ENCODE measurements around the gene PIAS4. TPM values are rescaled to one million over a fixed set of nuclear protein-coding genes. Genes with fewer than 3 reads are reported as not detected.

PIAS4 gene
- total and polyA plus RNA-seq, 2 donors (not counting 3 experiments of a cell fraction or from before 2014, with no cell fraction given) = 26.2 to 46.2 TPM

DNA sequence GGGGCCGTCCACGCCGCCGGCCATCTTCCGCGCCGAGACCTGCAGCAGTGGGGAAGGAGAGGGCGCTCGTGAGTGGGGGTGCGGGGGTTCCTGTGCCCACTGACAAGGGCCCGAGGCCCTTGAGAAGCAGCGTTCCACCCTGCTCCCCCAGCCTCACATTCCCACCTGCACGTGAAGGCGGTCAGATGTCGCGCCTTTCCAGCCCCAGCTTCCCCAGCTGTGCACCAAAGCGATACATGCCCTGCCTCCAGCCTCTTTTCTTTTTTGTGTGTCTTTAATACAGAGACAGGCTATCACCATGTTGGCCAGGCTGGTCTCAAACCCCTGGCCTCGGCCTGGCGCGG is 47.6 kb downstream of the PIAS4 start:
- no peak overlapping the region for H2AFZ ChIP-seq (ENCODE audit: low read depth, low read length)
- peaks cover 91% of the 10 kb centered on the region for H3K79me2 ChIP-seq (ENCODE audit: control insufficient read depth, insufficient read depth, low read length)
- no peak overlapping the region for H3K4me2 ChIP-seq (ENCODE audit: insufficient read depth, low read length)
- H3K4me3 ChIP-seq (replicated peaks in 1 of 3; ENCODE audit: insufficient read depth in 1 of 3, low read depth in 1 of 3, low read length in 3 of 3) = no peak overlapping the region
- no peaks in the 10 kb centered on the region for H4K20me1 ChIP-seq (replicated peaks; ENCODE audit: control insufficient read depth, extremely low read depth, insufficient read depth, low read length)
- TF ChIP-seq JUN (IDR thresholded peaks at IDR 0.05; ENCODE audit: borderline replicate concordance, insufficient read depth, insufficient read length, low read depth) (no peak), EZH2 (IDR thresholded peaks at IDR 0.05; ENCODE audit: borderline replicate concordance, low read depth, low read length, severe bottlenecking) (no peak), POLR2AphosphoS5 (IDR thresholded peaks at IDR 0.05; ENCODE audit: insufficient read depth, low read depth, low read length) (no peak), FOS (IDR thresholded peaks at IDR 0.05; ENCODE audit: borderline replicate concordance, insufficient read depth, low read length) (no peak)
- TF ChIP-seq, protein P1, sequence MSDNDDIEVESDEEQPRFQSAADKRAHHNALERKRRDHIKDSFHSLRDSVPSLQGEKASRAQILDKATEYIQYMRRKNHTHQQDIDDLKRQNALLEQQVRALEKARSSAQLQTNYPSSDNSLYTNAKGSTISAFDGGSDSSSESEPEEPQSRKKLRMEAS (IDR thresholded peaks at IDR 0.05; ENCODE audit: insufficient read depth, insufficient read length) = no peak
- CTCF ChIA-PET = interaction anchor here (0.6 kb wide), 1 partner anchor 99 kb away, joined by 3 read pairs; no protein-coding TSS in a partner anchor
- no peaks in the 10 kb centered on the region for H3K27me3 ChIP-seq (ENCODE audit: control insufficient read depth in 2 of 2, insufficient read depth in 2 of 2, low read length in 2 of 2)
- no peak overlapping the region for H3K27ac ChIP-seq (ENCODE audit: insufficient read depth, low read depth, low read length)
- dilution Hi-C loops (cut with MboI; ENCODE audit: extremely low pct_ligation_motif_present, low sequenced_read_pairs) = no loop called here
- H3K4me1 ChIP-seq (ENCODE audit: control insufficient read depth, extremely low read depth, insufficient read depth, low read length) = peaks cover 15% of the 10 kb centered on the region
- no peak overlapping the region for H3K9ac ChIP-seq (replicated peaks; ENCODE audit: extremely low read depth, insufficient read depth, low read length)
- no TSS peak for BruUV-seq (replicated peaks)
- H3K9me3 ChIP-seq (replicated peaks; ENCODE audit: control insufficient read depth, insufficient read depth, low read length) = no peaks in the 10 kb centered on the region
- POLR2A ChIA-PET = no interaction called here
- H3K9me1 ChIP-seq (replicated peaks; ENCODE audit: control insufficient read depth, extremely low read depth, insufficient read depth, low read length) = no peaks in the 10 kb centered on the region
- DNase-seq (ENCODE audit: low read depth, low spot score) (no peak), FAIRE-seq (no peak)
- intact Hi-C loops (cut with micrococcal nuclease) = no loop called here
- H3K36me3 ChIP-seq (ENCODE audit: control insufficient read depth in 2 of 2, extremely low read depth in 1 of 2, insufficient read depth in 2 of 2, low read length in 2 of 2) = peaks cover 2 to 26% of the 10 kb centered on the region in 2 experiments

DNA sequence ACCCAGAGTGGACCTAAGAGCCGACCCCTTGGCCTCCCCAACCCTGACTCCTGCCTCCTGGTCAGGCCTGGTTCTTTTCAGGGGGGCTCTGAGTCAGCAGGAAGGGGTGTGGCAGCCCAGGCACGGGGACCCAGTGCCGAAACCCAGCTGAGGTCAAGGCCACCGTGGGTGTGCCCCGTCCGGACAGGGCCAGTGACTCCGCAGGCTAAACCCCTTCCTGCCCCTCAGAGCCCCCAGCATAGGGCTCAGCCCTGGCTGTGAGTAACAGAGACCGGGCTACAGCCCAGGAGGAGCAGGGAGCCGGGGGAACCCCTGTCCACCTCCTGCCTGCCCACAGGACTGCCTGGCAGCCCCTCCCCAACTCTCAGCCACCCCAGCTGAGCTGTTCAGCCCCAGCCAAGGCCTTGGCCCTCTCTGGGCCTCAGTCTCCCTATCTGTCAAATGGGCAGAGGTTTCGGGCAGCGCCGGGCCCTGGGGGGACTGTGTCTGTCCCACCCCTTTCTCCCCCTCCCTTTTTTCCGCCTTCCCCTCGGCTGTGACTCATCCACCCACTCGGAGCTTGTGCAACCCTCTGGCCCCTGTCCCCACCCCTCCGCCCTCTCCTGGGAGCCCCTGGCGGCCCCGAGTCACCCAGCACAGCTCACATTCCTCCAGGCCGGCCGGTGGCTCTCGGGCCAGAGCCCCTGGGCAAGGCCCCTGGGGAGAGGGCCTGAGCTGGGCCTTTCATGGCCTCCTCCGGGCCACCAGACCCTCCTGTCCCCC is 50.6 kb downstream of the PIAS4 start:
- H3K4me3 ChIP-seq (replicated peaks in 1 of 3; ENCODE audit: insufficient read depth in 1 of 3, low read depth in 1 of 3, low read length in 3 of 3) = no peak overlapping the region
- peak; percentile 73 for FAIRE-seq

More for the DNA sequence above, 50.6 kb downstream of the PIAS4 start:
- DNase-seq (ENCODE audit: low read depth, low spot score) = peak; percentile 64
- H3K27ac ChIP-seq (ENCODE audit: insufficient read depth, low read depth, low read length) = peak overlapping the region; percentile 57
- TF ChIP-seq, protein P2, sequence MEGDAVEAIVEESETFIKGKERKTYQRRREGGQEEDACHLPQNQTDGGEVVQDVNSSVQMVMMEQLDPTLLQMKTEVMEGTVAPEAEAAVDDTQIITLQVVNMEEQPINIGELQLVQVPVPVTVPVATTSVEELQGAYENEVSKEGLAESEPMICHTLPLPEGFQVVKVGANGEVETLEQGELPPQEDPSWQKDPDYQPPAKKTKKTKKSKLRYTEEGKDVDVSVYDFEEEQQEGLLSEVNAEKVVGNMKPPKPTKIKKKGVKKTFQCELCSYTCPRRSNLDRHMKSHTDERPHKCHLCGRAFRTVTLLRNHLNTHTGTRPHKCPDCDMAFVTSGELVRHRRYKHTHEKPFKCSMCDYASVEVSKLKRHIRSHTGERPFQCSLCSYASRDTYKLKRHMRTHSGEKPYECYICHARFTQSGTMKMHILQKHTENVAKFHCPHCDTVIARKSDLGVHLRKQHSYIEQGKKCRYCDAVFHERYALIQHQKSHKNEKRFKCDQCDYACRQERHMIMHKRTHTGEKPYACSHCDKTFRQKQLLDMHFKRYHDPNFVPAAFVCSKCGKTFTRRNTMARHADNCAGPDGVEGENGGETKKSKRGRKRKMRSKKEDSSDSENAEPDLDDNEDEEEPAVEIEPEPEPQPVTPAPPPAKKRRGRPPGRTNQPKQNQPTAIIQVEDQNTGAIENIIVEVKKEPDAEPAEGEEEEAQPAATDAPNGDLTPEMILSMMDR (IDR thresholded peaks at IDR 0.05; ENCODE audit: extremely low read depth in 1 of 2, insufficient read depth in 1 of 2, low read depth in 1 of 2, low read length in 2 of 2) = peak; percentile 7 to 23
- TF ChIP-seq, protein P1 (IDR thresholded peaks at IDR 0.05; ENCODE audit: insufficient read depth, insufficient read length) = no peak
- TF ChIP-seq FOS (IDR thresholded peaks at IDR 0.05; ENCODE audit: borderline replicate concordance, insufficient read depth, low read length) (peak; percentile 6), GATA2 (IDR thresholded peaks at IDR 0.05; ENCODE audit: insufficient read depth, insufficient read length, low read depth, low read length) (no peak), POLR2AphosphoS5 (IDR thresholded peaks at IDR 0.05; ENCODE audit: insufficient read depth, low read depth, low read length) (peak; percentile 53), EZH2 (IDR thresholded peaks at IDR 0.05; ENCODE audit: borderline replicate concordance, low read depth, low read length, severe bottlenecking) (no peak), POLR2A (IDR thresholded peaks at IDR 0.05; ENCODE audit: low read depth, low read length) (no peak), JUN (IDR thresholded peaks at IDR 0.05; ENCODE audit: borderline replicate concordance, insufficient read depth, insufficient read length, low read depth) (no peak), MYC (IDR thresholded peaks at IDR 0.05; ENCODE audit: low read depth, low read length) (no peak)
- no peaks in the 10 kb centered on the region for H4K20me1 ChIP-seq (replicated peaks; ENCODE audit: control insufficient read depth, extremely low read depth, insufficient read depth, low read length)
- no TSS peak for BruUV-seq (replicated peaks)
- H3K9me1 ChIP-seq (replicated peaks; ENCODE audit: control insufficient read depth, extremely low read depth, insufficient read depth, low read length) = no peaks in the 10 kb centered on the region
- POLR2A ChIA-PET = interaction anchor here (0.7 kb wide), 1 partner anchor 19 kb away, joined by 7 read pairs; no protein-coding TSS in a partner anchor
- H3K4me1 ChIP-seq (ENCODE audit: control insufficient read depth, extremely low read depth, insufficient read depth, low read length) = peaks cover 20% of the 10 kb centered on the region
- H3K79me2 ChIP-seq (ENCODE audit: control insufficient read depth, insufficient read depth, low read length) = peaks cover 94% of the 10 kb centered on the region
- peaks cover 0 to 16% of the 10 kb centered on the region in 2 experiments for H3K36me3 ChIP-seq (ENCODE audit: control insufficient read depth in 2 of 2, extremely low read depth in 1 of 2, insufficient read depth in 2 of 2, low read length in 2 of 2)
- dilution Hi-C loops (cut with MboI; ENCODE audit: extremely low pct_ligation_motif_present, low sequenced_read_pairs) (no loop called here), intact Hi-C loops (cut with micrococcal nuclease) (no loop called here)
- CTCF ChIA-PET = interaction anchor here (0.9 to 1.6 kb wide), 4 partner anchors 17 to 82 kb away, joined by 3 to 8 read pairs (median 6); no protein-coding TSS in a partner anchor
- no peaks in the 10 kb centered on the region for H3K27me3 ChIP-seq (ENCODE audit: control insufficient read depth in 2 of 2, insufficient read depth in 2 of 2, low read length in 2 of 2)
- peak overlapping the region; percentile 4 for H3K4me2 ChIP-seq (ENCODE audit: insufficient read depth, low read length)
- no peak overlapping the region for H2AFZ ChIP-seq (ENCODE audit: low read depth, low read length)
- H3K9ac ChIP-seq (replicated peaks; ENCODE audit: extremely low read depth, insufficient read depth, low read length) = peak overlapping the region; percentile 46
- no peaks in the 10 kb centered on the region for H3K9me3 ChIP-seq (replicated peaks; ENCODE audit: control insufficient read depth, insufficient read depth, low read length)
